SIG-M5 treated with dmso at 0.1 percent for 504 hours (cell line): ENCODE data around the gene PTTG1IP.

ENCODE experiments used
- DNase-seq: peaks from one replicate; lab custom pipeline; 2025; ENCODE audit not compliant: unreplicated experiment; lab: John Stamatoyannopoulos, UW

Gene PTTG1IP

DNA sequence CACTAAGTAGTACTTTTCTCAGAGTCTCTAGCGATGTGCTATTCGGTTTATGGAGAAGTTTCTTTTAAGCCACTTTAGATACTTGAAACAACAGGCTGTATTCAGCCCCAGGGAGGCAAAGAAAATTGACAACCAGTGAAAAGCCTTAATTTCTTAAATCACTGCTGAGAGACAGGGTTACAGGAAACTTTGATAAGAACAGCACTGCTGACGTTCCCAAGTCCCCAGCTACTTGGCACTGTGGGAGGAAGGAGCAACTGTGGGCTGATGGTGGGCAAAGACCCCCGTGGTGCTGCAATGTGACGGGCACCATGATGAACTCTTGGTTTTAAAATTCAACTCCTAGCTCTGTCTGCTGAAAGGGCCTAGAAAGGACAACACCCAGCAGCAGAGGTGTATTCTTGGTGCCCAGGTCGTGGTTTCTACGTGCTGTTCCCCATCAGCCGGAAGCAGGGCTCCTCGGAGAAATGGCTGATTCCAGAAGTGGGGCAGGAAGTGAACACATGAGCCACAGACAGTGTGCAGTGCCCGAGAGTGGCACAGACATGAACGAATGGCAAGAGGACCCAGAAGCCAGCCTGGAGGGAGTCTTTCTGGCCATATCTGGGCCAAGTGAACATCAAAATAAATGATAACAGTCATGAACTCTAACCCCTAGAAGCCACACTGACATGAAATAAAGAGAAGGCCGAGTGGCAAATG lies 5.3 kb downstream of the PTTG1IP start:
- DNase-seq, result no peak

DNA sequence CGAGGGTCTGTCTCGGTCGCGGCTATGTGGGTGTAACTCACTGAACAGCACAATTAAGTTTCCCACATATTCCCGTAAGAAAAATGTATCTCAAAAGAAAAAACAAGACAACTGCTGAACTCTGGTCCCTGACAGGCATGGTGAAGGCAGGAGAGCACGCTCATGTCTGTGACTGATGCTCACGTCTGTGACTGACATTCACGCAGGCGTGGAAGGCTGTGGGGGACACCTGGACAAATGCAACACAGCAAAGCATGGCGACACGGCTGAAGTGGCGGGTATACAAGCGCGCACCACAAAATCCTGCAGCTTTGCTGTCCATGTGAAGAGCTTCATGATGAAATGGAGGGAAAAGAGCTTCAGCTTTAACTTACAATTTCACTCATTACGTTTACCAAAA lies 6.0 kb downstream of the PTTG1IP start:
- DNase-seq, result no peak

DNA sequence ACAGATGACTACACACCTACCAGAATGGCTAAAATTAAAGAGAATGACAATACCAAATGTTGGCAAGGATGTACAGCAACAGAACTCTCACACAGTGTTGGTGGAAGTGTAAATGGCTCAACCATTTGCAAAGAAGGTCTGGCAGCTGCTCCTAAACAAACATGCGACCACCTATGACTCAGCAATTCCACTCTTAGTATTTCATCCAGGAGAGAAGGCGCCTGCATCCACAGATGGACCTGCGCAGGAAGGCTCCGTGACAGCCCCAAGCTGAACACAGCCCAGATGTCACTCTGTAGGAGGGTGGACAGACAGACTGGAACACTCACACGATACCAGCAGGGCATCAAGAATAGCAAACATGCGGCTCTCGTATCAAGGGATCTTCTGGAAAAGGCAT lies 6.7 kb downstream of the PTTG1IP start:
- no peak for DNase-seq

DNA sequence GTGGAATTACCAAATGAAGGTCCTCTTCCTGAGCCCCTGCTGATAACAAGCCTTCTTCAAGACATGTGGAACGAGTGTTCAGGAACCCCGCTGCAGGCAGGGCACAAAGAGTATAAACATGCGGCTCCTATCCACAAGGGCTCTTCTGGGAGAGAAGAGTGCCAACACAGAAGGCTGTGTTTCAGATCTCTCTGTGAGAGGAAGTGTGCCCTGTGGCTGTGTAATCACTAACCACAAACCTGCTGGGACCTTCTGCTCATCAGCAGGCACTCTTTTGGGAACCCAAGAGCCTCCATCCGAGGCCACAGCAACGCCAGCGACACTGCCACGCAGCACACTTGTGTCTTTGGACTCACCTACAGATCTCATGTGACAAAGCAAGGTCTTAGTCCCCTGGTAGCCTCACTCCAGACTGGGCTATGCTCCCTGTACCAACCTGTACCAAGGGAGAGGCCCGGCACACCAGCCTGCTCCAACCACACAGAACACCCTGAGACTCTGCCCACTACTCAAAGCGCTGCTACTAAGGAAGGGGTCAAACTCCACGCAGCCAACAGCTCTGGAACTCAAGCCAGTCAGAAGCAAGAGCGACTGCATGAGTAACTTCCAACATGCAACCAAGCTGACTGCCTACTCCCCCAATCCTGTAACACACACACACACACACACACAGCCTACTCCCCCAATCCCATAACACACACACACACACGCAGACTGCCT lies 7.8 kb downstream of the PTTG1IP start:
- DNase-seq, result peak; percentile 84

DNA sequence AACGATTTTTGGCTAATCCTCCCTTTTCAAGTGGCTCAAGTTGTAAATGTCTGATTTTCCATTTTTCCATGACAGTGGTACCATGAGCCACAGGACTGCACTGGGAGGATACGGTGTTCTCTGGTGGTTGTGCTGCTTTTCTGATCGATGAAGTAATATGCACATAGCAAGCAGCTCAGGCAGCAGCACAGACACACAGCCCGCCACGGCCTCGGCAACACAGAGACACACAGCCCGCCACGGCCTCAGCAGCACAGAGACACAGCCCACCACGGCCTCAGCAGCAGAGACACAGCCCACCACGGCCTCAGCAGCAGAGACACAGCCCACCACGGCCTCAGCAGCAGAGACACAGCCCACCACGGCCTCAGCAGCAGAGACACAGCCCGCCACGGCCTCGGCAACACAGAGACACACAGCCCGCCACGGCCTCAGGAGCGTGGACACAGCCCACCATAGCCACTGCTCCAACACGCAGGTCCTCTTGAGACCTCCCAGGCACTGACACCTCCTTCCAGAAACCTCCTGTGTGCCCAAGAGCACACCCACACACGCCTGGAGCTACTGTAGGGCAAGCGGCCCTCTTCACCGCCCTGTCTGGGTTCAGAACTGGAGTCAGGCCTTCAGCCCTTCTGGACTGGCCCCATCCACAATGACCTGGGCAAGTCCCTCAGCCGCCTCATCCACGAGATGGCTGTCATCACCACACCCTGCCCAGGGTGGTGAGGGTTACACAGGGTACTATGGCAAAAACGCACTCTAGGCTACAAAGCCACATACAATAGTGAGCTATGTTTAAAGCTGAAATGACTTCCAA lies 10.4 kb downstream of the PTTG1IP start:
- DNase-seq, result no peak

DNA sequence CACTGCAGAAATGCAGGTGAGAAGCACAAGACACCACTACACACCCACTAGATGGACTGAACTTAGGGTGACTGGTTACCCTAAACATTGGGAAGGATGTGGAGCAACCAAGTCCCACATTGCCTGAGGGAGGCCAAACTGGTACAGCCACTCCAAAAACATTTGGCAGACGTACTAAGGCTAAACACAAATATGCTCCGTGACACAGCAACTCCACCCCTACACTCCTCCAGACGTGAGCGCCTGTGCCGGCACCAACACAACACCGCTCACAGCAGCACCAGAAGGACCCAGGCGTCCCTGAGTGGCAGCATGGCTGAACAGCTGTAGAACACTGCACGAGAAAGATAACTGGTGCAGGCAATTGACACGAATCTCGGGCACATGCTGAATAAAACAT lies 14.7 kb downstream of the PTTG1IP start:
- DNase-seq, result peak; percentile 34

DNA sequence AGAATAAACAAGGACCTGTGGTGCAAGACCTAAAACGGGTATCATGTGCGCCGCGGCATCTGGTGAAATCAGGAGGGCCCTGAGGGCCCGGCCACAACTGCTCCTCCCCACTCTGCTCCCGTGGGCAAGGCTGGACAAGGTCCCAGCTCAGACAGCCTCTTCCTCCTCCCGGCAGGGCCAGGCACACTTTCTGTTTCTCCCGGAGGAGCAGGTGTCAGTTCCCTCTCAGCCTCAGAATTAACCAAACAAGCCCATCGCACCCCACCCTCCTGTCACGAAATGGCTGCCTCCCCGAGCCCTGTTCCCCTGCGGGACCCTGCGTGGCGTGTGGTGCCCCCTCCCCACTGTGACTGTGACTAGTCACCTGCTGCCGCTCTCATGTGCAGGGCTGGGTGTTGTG lies 15.2 kb downstream of the PTTG1IP start:
- DNase-seq, result no peak

DNA sequence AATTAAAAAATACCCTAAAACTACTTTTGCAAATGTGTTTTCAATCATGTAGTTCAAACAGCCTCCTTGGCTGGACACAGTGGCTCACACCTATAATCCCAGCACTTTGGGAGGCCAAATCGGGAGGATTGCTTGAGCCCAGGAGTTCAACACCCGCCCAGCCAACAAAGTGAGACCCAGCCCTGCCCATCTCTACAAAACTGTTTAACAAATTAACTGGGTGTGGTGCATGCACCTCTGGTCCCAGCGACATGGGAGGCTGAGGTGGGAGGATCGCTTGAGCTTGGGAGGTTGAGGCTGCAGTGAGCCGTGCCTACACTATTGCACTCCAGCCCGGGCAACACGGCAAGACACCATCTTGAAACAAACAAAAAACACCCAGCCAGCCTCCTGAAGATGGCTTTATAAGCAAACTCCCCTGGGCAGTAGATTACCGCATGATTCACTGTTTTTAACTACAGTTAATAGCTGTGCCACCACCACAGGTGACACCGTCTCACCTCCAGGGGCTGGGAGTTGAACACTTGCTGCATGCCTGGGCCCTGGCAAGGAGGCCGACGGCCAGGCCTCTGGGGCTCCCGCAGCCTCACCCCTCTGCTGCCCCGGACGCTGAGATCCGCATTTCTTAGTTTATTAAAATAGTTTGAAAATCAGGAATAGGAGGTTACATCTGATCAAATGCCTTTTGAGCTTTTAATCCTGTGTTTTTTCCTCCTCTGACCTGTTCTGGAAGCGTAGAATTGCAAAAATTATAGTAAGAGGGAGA lies 16.2 kb downstream of the PTTG1IP start:
- DNase-seq, result no peak

DNA sequence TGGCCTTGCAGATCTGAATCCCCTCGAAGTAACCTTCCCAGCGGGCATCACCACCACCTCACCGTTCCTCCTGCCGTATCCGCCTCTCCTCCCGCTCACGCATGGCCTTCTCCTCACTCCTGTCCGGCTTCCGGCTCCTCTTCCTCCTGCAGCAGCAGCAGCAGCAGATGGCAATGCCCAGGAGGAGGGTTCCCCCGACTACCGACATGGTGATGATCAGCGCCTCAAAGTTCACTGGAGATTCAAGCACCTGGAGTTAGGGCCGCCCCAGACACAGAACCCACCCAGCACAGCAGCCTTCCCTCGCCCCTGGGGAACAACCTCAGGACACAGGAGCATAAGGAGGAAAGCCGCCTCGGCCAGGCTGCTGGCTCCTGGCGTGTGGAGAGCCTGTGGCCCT lies 17.4 kb downstream of the PTTG1IP start:
- DNase-seq, result no peak

DNA sequence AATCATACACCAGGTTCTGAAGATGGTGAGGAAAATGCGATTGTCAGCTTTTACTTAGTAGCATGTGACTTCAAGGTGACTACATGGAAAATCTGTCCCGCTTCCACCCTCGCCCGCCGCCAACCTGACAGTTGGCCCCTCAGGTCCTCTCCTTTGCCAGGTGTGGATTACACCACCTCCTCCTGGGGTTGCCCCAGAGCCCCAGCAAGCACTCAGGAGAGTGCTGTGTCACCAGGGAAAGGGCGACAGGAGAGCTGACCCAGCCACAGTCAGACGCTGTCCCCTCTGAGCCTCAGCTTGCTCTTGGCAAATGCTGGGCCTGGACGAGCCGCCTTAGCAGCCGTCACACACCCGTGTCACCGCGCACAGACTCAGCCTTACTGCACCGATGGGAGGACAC lies 17.9 kb downstream of the PTTG1IP start:
- DNase-seq, result no peak

DNA sequence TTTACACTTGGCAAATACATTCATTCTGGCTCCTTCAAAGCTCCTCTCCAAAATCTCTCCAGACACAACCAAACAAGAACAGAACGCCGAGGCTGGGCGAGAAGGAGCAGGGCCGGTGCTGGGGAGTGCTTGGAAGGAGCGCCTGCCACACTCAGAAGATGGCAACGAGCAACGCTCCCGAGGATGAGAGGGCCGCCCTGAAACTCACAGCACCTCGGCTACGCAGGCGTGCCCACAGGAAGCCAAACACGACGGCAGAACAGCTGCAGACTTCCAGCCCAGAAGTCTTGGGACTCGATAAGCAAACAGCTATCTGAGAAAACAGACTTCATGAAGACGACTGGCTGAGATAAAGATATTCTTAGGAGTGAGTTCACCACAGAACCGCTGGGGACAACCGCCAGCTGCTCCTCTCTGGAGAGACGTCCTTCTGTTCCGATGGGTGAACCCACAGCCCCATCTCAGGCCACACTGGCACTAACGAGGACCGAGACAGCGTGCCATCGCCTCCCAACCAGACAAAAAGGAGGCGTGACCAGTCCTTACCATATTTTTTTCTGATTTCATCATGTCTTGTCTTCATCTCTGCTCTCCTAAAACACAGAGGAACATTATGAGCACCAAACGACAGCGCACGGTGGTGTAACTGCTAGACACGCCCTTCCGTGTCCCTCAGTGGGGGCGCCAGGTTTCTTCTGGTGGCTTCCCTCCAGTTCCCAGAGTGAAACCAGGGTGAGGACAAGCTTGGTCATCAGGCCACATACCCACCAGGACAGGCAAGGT lies 18.6 kb downstream of the PTTG1IP start:
- DNase-seq, result no peak

DNA sequence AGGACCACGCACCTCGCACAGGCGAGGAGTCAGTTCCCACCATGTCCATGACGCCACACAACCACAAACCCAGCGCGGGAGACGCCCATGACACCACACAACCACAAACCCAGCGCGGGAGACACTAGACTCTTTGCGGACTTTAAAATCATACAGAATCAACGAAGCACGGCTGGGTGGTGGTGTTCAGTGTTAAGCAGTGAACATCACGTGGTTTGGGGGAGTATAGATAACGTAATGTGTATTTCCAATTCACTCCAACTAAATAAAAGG lies 19.2 kb downstream of the PTTG1IP start:
- DNase-seq, result no peak

DNA sequence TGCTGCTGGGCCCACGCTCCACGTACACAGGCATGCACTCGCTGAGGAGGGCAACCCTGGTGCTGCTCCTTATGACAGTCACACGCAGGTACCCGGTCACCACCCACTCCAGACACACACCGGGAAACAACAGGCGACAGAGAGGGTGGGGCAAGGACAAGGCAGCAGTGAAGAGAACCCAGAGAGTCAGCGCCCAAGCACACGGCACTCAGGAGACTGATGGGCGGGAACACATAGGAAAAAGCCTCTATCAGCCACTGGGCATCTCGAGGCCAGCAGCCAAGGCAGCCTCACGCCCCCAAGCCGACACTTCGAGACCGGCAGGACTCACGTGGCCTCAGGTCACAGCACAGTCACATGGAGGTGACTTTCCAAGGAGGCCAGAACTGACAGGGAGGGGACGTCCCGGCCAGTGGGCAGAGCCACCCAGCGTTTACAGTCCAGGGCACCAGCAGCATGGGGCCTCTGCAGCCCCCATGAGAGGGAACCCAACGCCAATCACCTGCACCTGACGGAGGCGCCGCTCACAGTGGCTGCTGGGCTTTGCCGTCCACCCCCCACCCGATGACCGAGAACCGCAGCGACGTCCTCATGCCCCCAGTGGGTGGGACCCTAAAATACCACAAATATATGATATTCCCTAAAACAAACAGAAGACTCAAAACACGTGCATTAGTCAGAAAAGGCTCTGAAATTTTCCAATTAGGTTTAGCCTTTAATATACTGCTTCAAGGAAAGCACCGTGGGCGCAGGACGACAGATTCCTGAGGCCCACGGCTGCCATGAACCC lies 19.7 kb downstream of the PTTG1IP start:
- DNase-seq, result no peak

DNA sequence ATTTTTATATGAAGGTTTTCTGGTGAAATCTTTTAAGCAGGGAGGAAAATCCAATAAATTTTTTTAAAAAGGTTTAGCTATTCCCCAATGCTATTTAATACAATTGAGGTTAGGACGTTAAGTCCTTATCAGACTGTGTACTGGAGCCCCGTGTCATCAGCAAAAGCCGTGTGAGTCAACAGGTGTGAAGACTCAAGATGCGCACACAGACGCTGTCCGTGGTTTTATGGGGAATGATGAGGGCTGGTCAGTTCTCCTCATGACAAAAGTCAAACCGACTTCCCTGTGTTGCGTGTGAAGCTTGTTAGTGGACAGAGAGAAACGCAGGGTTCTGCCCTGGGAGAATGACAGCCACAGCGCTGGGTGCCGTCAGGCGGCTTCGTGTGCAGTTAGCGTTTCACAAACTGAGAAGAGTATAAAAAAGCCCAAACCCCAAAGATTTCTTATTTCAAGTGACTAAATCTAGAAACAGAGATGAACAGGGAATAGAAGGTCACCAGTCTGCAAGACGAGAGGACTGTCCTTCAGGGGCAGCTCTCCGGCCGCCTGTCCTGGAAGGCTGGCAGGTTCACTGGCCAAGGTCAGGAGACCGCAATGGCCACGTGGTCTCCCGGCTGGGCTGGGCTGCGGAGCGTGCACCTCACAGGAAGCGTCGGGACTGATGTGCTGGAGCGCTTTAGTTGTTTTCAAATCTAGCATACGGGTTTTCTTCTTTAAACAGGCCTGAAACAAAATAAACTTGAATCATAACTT lies 22.4 kb downstream of the PTTG1IP start:
- no peak for DNase-seq

DNA sequence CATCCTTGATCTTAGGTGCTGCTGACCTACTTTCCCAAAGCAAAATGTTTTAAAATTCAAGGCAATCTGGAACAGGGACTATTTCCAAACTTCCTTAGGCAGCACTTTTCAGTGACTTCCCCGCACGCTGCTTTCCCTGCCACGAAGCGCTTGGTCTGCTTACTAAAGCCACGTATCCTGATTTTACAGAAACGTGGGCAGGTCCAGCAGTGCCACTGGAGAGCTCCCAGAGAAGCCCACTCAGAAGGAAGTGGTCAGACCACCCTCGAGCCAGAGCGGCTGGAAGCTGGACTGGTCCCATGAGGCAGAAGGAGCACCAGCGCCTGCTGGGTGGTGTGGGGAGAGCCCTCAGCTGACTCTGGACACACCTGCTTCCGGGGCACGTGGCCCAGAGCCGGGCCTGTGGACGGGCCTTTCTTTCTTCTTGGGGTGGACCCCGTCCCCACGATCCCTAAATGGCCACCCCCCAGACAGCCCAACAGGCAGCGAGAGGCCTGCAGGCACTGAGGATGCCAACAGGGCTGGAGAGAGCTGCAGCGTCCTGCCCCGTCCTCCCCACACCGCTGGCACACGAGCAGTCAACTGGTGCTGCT lies 23.2 kb downstream of the PTTG1IP start:
- DNase-seq, result no peak

DNA sequence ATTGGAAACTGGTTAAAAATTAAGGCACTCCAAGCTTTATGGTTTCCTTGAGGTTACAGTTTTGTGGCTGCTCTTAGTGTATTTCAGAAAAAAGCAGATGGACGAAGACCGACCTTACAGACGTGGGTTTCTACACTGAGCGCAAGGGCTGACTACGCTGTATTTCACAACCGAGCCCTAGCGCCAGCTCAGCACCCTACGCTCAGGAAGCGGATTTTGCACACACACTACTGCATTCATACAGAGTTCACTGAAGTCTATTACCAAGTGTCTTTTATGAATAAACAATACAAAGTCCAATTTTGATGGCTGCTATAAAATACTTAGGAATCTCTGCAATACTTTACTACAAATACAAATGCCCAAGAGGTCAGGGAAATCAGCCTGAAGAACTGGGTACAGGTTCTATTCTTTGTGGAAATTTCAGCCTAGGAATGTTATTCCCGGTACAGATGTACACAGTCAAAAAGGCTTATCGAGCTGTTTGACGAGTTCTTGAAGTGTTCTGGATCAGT lies 23.8 kb downstream of the PTTG1IP start:
- peak; percentile 74 for DNase-seq

DNA sequence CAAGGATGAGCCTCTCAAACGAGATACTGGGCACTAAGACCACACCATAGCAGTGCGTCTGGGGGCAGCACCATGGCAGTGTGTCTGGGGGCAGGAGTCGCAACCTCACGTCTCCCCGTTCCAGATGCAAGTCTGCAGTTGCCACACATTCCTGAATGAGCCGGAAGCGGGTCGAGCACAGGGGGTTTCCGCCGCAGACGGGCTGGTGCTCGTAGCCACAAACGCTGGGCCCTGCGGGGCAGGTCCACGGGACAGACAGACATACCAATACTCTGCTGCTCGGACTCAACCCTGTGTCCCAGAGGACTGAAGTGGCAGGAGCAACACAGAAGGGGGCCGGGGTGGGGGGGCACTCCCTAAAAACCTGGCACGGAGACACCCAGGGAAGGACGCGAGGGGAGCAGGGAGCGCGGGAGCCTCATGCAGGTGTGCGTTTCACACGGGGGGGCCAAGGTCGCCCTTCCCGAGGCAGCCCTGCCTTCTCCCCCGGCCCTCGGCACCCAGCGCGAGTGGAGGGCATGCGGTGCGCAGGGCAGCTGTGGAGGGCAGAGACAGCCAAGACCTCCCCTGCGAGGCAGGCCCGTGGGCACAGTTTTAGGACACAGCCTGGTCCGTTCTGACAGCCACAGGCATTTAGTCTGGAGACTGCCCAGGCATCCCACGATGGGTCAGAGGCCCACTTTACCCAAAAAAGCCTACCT lies 24.5 kb downstream of the PTTG1IP start:
- no peak for DNase-seq
